GM23338 (cell line): ENCODE data around the gene MAP2K2.

Experiments used
- CREB1 ChIP-seq: fragments of 250-450 bp; sonication (Bioruptor Pico); IDR thresholded peaks from 2 replicates; pipeline ENCODE4 v1.5.0; 2020; ENCODE audit warnings: low read depth, mild to moderate bottlenecking, moderate library complexity
- CTCF ChIP-seq, 2 experiments: fragments of 200-600 bp in 1 of 2; sonication (generic) in 1 of 2; conservative IDR thresholded peaks; 2 replicates each; pipeline versions ENCODE4 v1.5.1 to v1.6.1; 2016 to 2017; ENCODE audit warnings: antibody characterized with exemption in 2 of 2, low read depth in 2 of 2, mild to moderate bottlenecking in 2 of 2, moderate library complexity in 1 of 2
- ETS1 ChIP-seq: IDR thresholded peaks from 2 replicates; pipeline ENCODE4 v1.6.1; 2016; ENCODE audit warnings: antibody characterized with exemption
- EZH2 ChIP-seq: fragments of 200-600 bp; sonication (generic); IDR thresholded peaks from one replicate; pipeline ENCODE4 v1.8.0; 2017; ENCODE audit warnings: antibody characterized with exemption, mild to moderate bottlenecking, low read depth; ENCODE audit not compliant: unreplicated experiment
- EZH2phosphoT487 ChIP-seq: fragments of 200-600 bp; sonication (generic); IDR thresholded peaks from one replicate; pipeline ENCODE4 v1.8.1; 2018; ENCODE audit warnings: antibody characterized with exemption; ENCODE audit not compliant: unreplicated experiment
- JUNB ChIP-seq: IDR thresholded peaks from one replicate; pipeline ENCODE4 v1.6.1; 2016; ENCODE audit warnings: antibody characterized with exemption; ENCODE audit not compliant: unreplicated experiment
- POLR2AphosphoS5 ChIP-seq: IDR thresholded peaks from 2 replicates; pipeline ENCODE4 v1.6.1; 2016; ENCODE audit warnings: antibody characterized with exemption, low read depth
- REST ChIP-seq: IDR thresholded peaks from one replicate; pipeline ENCODE4 v1.6.1; 2018; ENCODE audit warnings: antibody characterized with exemption; ENCODE audit not compliant: unreplicated experiment
- STAT1 ChIP-seq: IDR thresholded peaks from one replicate; pipeline ENCODE4 v1.6.1; 2016; ENCODE audit warnings: antibody characterized with exemption; ENCODE audit not compliant: unreplicated experiment
- ZNF114 ChIP-seq: fragments of 250-450 bp; sonication (Bioruptor Pico); IDR thresholded peaks from 2 replicates; pipeline ENCODE4 v1.5.0; 2020; ENCODE audit warnings: mild to moderate bottlenecking, moderate library complexity
- ZNF331 ChIP-seq: fragments of 250-450 bp; sonication (Bioruptor Pico); IDR thresholded peaks from 2 replicates; pipeline ENCODE4 v1.5.0; 2020; ENCODE audit warnings: low read depth, mild to moderate bottlenecking, moderate library complexity

GRCh38 chr19:4152241-4152998, 28.5 kb upstream of the MAP2K2 start:
- TF ChIP-seq CTCF (conservative IDR thresholded peaks at IDR 0.05; ENCODE audit: low read depth in 2 of 2) = no peak
- no peak for TF ChIP-seq ZNF114 (CRISPR knock-in tag)
- TF ChIP-seq EZH2 = no peak
- TF ChIP-seq EZH2phosphoT487 = no peak
- no peak for TF ChIP-seq POLR2AphosphoS5
- no peak for TF ChIP-seq CREB1 (CRISPR knock-in tag)
- TF ChIP-seq STAT1 = no peak
- TF ChIP-seq ETS1 = no peak
- no peak for TF ChIP-seq JUNB
- TF ChIP-seq REST = no peak
- TF ChIP-seq ZNF331 (CRISPR knock-in tag) = no peak
